NT2/D1 (cell line): ENCODE results near the gene CAPG.

Experiments
- YY1 ChIP-seq: IDR thresholded peaks from 2 replicates; pipeline ENCODE4 v1.6.1; 2011; ENCODE audit not compliant: insufficient read length, insufficient read depth
- ZNF274 ChIP-seq: IDR thresholded peaks from 2 replicates; pipeline ENCODE4 v1.6.1; 2011; ENCODE audit warnings: mild to moderate bottlenecking, low read depth, low read length

DNA sequence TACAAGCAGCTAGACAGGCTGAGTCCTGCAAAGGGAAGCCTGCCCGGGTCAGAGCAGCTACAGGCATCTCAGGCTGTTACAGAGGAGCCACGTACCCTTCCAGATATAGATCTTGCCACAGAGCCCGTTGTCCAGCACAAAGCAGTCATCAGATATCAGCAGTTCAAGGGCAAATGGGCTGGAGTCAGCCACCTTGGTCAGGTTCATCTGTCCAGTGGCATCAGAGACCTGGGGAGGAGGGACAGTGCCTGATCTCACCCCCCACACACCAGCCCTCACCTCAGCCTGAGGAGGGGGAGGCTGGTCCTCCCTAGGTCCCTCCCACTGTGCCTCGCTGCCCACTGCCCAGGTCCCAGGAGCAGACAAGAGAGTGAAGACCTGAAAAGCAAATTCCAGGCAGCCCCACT is 12.2 kb downstream of the CAPG start:
- TF ChIP-seq YY1 (no peak), ZNF274 (no peak)
